SW 1271 (cell line): Measurements from ENCODE around the gene ZSCAN20.

Experiments used
- DNase-seq, 2 experiments: peaks; one replicate each; lab custom pipeline; 2025; lab: John Stamatoyannopoulos, UW

ZSCAN20 gene

DNA sequence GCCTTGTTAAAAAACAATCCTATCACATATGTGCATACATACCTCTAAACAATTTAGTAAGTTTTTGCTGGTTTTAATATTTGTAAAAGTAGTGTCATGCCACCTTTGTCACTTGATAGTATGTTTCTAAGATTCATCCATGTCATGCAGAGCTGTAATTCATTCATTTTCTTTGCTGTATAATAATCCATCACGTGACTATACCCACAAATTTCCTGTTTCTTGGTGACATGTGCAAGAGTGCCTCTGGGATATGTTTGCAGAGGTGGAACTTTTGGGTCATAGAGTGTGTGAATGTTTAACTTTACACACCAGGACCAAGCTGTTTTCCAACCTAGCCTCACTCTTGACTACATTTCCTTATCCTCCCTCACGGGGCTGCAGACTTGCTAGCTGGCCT is 62.9 kb downstream of the ZSCAN20 start:
- DNase-seq = no peak

DNA sequence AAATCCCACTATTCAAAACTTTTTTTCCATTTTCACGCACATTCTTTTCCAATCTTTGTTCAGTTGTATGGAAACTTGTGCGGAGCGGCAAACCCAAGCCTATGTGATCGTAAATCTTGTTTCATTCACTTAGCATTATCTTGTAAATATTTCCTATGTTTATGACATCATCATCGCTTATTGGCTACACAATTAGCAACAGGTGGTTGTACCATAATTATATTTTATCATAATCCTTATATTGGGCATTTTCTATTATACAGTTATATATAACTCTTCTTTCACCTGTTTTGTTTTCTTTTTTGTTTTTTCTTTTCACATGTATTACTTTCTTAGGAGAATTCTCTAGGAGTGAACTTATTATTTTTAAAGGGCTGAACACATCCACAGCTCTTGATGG is 65.4 kb downstream of the ZSCAN20 start:
- no peak for DNase-seq

DNA sequence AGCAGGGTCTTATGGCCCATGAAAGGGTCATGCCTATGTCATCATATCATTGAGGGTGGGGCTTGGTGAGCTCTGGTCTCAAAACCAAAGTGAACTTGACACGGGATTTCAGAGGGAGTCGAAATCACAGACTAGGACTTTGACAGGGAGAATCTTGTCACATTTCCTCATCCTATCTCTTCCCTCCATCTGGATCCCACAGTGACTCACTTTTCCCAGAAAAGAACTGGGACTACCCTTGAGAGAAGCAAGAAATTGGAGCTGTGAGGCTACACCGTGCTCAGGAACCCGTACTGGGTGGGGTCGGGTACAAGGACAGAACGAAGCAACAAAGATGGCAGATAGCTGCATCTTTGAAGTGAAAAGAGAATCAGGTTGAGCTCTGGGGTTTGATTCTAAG is 69.5 kb downstream of the ZSCAN20 start:
- no peak for DNase-seq
